Measurements from ENCODE around the gene SHC1. TPM values are rescaled to one million over a fixed set of nuclear protein-coding genes. Genes with fewer than 3 reads are reported as not detected.

SHC1 gene
- total and polyA plus RNA-seq, 2 donors from 2014 or later, result 43.8 to 153 TPM

DNA sequence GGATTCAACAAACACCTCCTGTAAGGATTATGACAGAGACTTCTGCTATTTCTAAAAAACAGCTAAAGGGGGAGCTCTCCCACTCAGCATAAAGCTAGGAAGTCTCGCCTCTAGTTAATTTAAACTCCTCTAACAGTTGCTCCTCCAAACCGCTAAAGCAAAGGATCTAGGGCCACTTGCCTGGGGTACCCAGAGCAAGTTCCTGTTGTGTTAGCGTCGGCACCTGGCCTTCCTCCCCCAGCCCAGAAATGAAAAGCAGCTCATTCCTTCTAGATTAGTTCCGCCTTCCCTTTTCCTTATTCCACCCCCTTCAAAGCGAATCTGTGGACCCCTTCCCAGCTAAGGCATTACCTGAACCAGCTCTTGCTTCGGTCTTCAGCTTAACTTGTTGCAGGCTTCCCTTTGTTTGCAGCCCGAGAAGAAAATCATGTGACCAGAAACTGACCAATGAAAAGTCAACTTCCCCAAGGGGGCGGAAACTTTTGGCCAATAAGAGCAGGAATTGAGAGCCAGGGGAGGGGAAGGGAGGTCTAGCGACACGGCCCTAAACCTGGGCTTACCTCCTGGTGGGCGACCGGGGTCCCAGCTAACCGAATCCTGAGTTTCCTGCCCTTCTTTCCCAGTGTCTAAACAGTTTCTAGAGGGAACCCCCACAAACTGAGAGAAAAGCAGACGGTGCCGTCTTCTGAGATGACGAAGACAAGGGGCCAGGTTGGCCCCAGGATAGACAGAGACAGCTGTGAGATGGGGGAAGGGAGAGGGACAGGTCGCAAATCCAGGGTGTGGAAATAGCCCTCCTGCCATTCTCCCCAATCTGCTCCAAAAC lies 14.6 kb downstream of the SHC1 start, which contains the start of gene PBXIP1:
PBXIP1 (minus strand) TSS at position 382 of the 826 bp plus-strand sequence. CDS start 2,378 bp downstream, outside the sequence.
- no peaks in the 10 kb centered on the region for H3K27me3 ChIP-seq (ENCODE audit: control insufficient read depth, insufficient read depth, low read length)
- H3K4me1 ChIP-seq (ENCODE audit: control insufficient read depth in 2 of 3, insufficient read depth in 2 of 3, low read depth in 1 of 3, low read length in 3 of 3), result peaks cover 4 to 42% (median 25%) of the 10 kb centered on the region in 3 donors
- TF ChIP-seq, protein P1, sequence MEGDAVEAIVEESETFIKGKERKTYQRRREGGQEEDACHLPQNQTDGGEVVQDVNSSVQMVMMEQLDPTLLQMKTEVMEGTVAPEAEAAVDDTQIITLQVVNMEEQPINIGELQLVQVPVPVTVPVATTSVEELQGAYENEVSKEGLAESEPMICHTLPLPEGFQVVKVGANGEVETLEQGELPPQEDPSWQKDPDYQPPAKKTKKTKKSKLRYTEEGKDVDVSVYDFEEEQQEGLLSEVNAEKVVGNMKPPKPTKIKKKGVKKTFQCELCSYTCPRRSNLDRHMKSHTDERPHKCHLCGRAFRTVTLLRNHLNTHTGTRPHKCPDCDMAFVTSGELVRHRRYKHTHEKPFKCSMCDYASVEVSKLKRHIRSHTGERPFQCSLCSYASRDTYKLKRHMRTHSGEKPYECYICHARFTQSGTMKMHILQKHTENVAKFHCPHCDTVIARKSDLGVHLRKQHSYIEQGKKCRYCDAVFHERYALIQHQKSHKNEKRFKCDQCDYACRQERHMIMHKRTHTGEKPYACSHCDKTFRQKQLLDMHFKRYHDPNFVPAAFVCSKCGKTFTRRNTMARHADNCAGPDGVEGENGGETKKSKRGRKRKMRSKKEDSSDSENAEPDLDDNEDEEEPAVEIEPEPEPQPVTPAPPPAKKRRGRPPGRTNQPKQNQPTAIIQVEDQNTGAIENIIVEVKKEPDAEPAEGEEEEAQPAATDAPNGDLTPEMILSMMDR (IDR thresholded peaks at IDR 0.05; ENCODE audit: borderline replicate concordance, extremely low read depth, insufficient read depth), result peak; percentile 1
- no peaks in the 10 kb centered on the region for H3K9me3 ChIP-seq (ENCODE audit: control insufficient read depth in 2 of 3, insufficient read depth in 1 of 3, low read length in 3 of 3)
- intact Hi-C loops (cut with DNase I), result no loop called here
- DNase-seq (peak; percentile 73 to 99 (median 96)), FAIRE-seq (peak; percentile 73)
- H3K4me3 ChIP-seq (ENCODE audit: low read length in 3 of 3), result peak within 1 kb of the TSS; percentile 86 to 90 (median 88)
- H3K27ac ChIP-seq (ENCODE audit: low read depth in 2 of 2, low read length in 2 of 2), result peak within 1 kb of the TSS; percentile 66 to 78
- H3K9ac ChIP-seq (ENCODE audit: low read length in 3 of 3), result peak within 1 kb of the TSS; percentile 73 to 82 (median 74)
- peaks cover 0 to 4% (median 0%) of the 10 kb centered on the region in 3 donors for H3K36me3 ChIP-seq (ENCODE audit: control insufficient read depth in 2 of 3, insufficient read depth in 3 of 3, low read length in 3 of 3)

DNA sequence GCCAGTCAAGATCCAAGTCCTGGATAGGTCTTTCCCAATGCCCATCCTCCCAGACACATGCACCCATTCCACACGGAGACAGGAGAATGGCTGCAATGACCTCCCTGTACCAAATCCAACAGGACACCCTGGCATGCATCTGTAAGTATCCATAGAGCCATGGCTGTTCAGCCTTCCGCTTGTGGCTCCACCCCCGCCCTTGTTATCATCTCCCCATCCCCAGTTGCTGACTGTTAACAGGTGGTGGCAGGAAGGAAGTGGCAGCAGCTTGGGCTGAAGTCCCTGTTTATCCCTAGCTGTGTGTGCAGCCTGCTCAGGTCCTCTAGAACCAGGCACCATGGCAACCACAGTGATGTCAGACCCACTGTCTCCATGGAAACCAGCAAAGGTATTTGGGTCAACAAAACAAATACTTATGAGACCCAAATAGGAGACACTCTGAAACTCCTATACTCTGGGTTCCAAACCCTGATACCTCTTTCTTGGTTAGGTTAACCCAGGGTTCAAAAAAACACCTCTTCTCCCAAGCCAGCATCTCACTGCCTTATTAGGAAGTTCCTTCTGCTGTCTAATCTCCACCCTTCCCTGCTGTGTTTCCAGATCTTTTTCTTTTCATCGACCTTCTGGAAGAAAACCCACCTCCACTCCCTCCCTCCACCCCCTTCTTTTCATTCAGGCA lies 15.4 kb downstream of the SHC1 start:
- Histone ChIP-seq H3K9ac (ENCODE audit: low read length in 3 of 3) (peak overlapping the region; percentile 30 to 82 (median 73)), H3K27me3 (ENCODE audit: control insufficient read depth, insufficient read depth, low read length) (no peaks in the 10 kb centered on the region), H3K27ac (ENCODE audit: low read depth in 2 of 2, low read length in 2 of 2) (peak overlapping the region; percentile 66 to 78), H3K4me1 (ENCODE audit: control insufficient read depth in 2 of 3, insufficient read depth in 2 of 3, low read depth in 1 of 3, low read length in 3 of 3) (peaks cover 4 to 37% (median 19%) of the 10 kb centered on the region in 3 donors), H3K4me3 (ENCODE audit: low read length in 3 of 3) (peak overlapping the region; percentile 86 to 90 (median 88)), H3K36me3 (ENCODE audit: control insufficient read depth in 2 of 3, insufficient read depth in 3 of 3, low read length in 3 of 3) (peaks cover 0 to 8% (median 0%) of the 10 kb centered on the region in 3 donors), H3K9me3 (ENCODE audit: control insufficient read depth in 2 of 3, insufficient read depth in 1 of 3, low read length in 3 of 3) (no peaks in the 10 kb centered on the region)
- no peak for FAIRE-seq
- DNase-seq, result peak; percentile 80 to 88 (median 85)
- intact Hi-C loops (cut with DNase I), result no loop called here
- TF ChIP-seq, protein P1 (IDR thresholded peaks at IDR 0.05; ENCODE audit: borderline replicate concordance, extremely low read depth, insufficient read depth), result no peak

DNA sequence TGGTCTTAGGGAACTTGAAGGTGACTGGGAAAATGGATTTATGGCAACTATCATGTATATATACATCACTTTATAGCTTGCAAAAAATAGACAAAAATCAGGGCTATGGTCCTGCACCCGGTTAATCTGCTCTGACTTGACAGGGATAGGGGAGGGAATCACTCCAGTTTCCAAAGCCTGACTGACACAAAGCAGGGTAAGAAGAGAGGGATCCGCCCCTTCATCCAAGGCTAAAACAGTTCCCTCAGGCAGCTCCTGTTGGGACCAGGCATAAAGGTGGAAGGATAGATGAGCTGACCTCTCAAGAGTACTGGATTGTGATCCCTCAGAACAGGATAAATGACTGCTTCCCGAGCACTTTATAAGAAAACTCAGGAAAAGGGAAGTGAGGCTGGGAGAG lies 16.0 kb downstream of the SHC1 start:
- H3K9me3 ChIP-seq (ENCODE audit: control insufficient read depth in 2 of 3, insufficient read depth in 1 of 3, low read length in 3 of 3), result no peaks in the 10 kb centered on the region
- peak overlapping the region in 1 of 3 donors; percentile 82 for H3K9ac ChIP-seq (ENCODE audit: low read length in 3 of 3)

More for the DNA sequence above, 16.0 kb downstream of the SHC1 start:
- no peaks in the 10 kb centered on the region for H3K27me3 ChIP-seq (ENCODE audit: control insufficient read depth, insufficient read depth, low read length)
- peak overlapping the region in 1 of 3 donors; percentile 88 for H3K4me3 ChIP-seq (ENCODE audit: low read length in 3 of 3)
- FAIRE-seq (no peak), DNase-seq (no peak)
- peak overlapping the region; percentile 17 to 78 for H3K27ac ChIP-seq (ENCODE audit: low read depth in 2 of 2, low read length in 2 of 2)
- peaks cover 0 to 8% (median 0%) of the 10 kb centered on the region in 3 donors for H3K36me3 ChIP-seq (ENCODE audit: control insufficient read depth in 2 of 3, insufficient read depth in 3 of 3, low read length in 3 of 3)
- TF ChIP-seq, protein P1 (IDR thresholded peaks at IDR 0.05; ENCODE audit: borderline replicate concordance, extremely low read depth, insufficient read depth), result no peak
- peaks cover 4 to 37% (median 19%) of the 10 kb centered on the region in 3 donors for H3K4me1 ChIP-seq (ENCODE audit: control insufficient read depth in 2 of 3, insufficient read depth in 2 of 3, low read depth in 1 of 3, low read length in 3 of 3)
- intact Hi-C loops (cut with DNase I), result no loop called here
